ENCODE data around the gene TMCC3.
A peak's percentile ranks its signal among the peaks of the same experiment; 100 is the strongest.

TMCC3 gene

GRCh38 chr12:94575024-94575423 is 75.3 kb downstream of the TMCC3 start:
- WGBS (ENCODE audit: insufficient coverage, insufficient read length) = no CpG with 5 or more reads among the region's 2 CpGs
- H3K4me1 ChIP-seq (ENCODE audit: control insufficient read depth, insufficient read depth, low read length) = no peaks in the 10 kb centered on the region
- H3K36me3 ChIP-seq (ENCODE audit: control insufficient read depth, insufficient read depth, low read length) = no peaks in the 10 kb centered on the region
- no peak overlapping the region for H3K27ac ChIP-seq (ENCODE audit: low read length)
- DNase-seq (ENCODE audit: low read depth, low spot score) = no peak
- no peak overlapping the region for H3K4me3 ChIP-seq (ENCODE audit: low read length)
- no peaks in the 10 kb centered on the region for H3K27me3 ChIP-seq (ENCODE audit: control insufficient read depth, insufficient read depth, low read length)
- H3K9me3 ChIP-seq (ENCODE audit: control insufficient read depth, insufficient read depth, low read length) = no peaks in the 10 kb centered on the region

GRCh38 chr12:94571556-94571955 is 78.8 kb downstream of the TMCC3 start:
- Histone ChIP-seq H3K9me3 (ENCODE audit: control insufficient read depth, insufficient read depth, low read length) (no peaks in the 10 kb centered on the region), H3K27me3 (ENCODE audit: control insufficient read depth, insufficient read depth, low read length) (no peaks in the 10 kb centered on the region), H3K36me3 (ENCODE audit: control insufficient read depth, insufficient read depth, low read length) (no peaks in the 10 kb centered on the region), H3K4me3 (ENCODE audit: low read length) (no peak overlapping the region), H3K27ac (ENCODE audit: low read length) (no peak overlapping the region), H3K4me1 (ENCODE audit: control insufficient read depth, insufficient read depth, low read length) (no peaks in the 10 kb centered on the region)
- WGBS (ENCODE audit: insufficient coverage, insufficient read length) = no CpG with 5 or more reads among the region's 12 CpGs
- DNase-seq (ENCODE audit: low read depth, low spot score) = no peak

- WGBS (ENCODE audit: insufficient coverage, insufficient read length) = no CpG with 5 or more reads among the region's 7 CpGs
- H3K4me1 ChIP-seq (ENCODE audit: control insufficient read depth, insufficient read depth, low read length) = no peaks in the 10 kb centered on the region
- H3K4me3 ChIP-seq (ENCODE audit: low read length) = no peak overlapping the region
- no peaks in the 10 kb centered on the region for H3K9me3 ChIP-seq (ENCODE audit: control insufficient read depth, insufficient read depth, low read length)
- DNase-seq (ENCODE audit: low read depth, low spot score) = no peak
- no peak overlapping the region for H3K27ac ChIP-seq (ENCODE audit: low read length)
- H3K27me3 ChIP-seq (ENCODE audit: control insufficient read depth, insufficient read depth, low read length) = no peaks in the 10 kb centered on the region
- H3K36me3 ChIP-seq (ENCODE audit: control insufficient read depth, insufficient read depth, low read length) = no peaks in the 10 kb centered on the region
Observed at GRCh38 chr12:94570161-94570560, 80.2 kb downstream of the TMCC3 start.

GRCh38 chr12:94567761-94568160 is 82.6 kb downstream of the TMCC3 start:
- no peak for DNase-seq (ENCODE audit: low read depth, low spot score)
- Histone ChIP-seq H3K36me3 (ENCODE audit: control insufficient read depth, insufficient read depth, low read length) (no peaks in the 10 kb centered on the region), H3K4me3 (ENCODE audit: low read length) (no peak overlapping the region), H3K27me3 (ENCODE audit: control insufficient read depth, insufficient read depth, low read length) (no peaks in the 10 kb centered on the region), H3K27ac (ENCODE audit: low read length) (no peak overlapping the region), H3K9me3 (ENCODE audit: control insufficient read depth, insufficient read depth, low read length) (no peaks in the 10 kb centered on the region), H3K4me1 (ENCODE audit: control insufficient read depth, insufficient read depth, low read length) (no peaks in the 10 kb centered on the region)
- WGBS (ENCODE audit: insufficient coverage, insufficient read length) = no CpG with 5 or more reads among the region's 6 CpGs

GRCh38 chr12:94566345-94566744 is 84.0 kb downstream of the TMCC3 start:
- Histone ChIP-seq H3K27me3 (ENCODE audit: control insufficient read depth, insufficient read depth, low read length) (no peaks in the 10 kb centered on the region), H3K9me3 (ENCODE audit: control insufficient read depth, insufficient read depth, low read length) (no peaks in the 10 kb centered on the region), H3K36me3 (ENCODE audit: control insufficient read depth, insufficient read depth, low read length) (no peaks in the 10 kb centered on the region), H3K4me1 (ENCODE audit: control insufficient read depth, insufficient read depth, low read length) (no peaks in the 10 kb centered on the region), H3K27ac (ENCODE audit: low read length) (no peak overlapping the region), H3K4me3 (ENCODE audit: low read length) (no peak overlapping the region)
- DNase-seq (ENCODE audit: low read depth, low spot score) = no peak
- no CpG with 5 or more reads among the region's 8 CpGs for WGBS (ENCODE audit: insufficient coverage, insufficient read length)

- WGBS (ENCODE audit: insufficient coverage, insufficient read length) = no CpG with 5 or more reads among the region's 8 CpGs
Observed at GRCh38 chr12:94565683-94566082, 84.7 kb downstream of the TMCC3 start.

GRCh38 chr12:94563286-94563685 is 87.1 kb downstream of the TMCC3 start:
- Histone ChIP-seq H3K4me1 (ENCODE audit: control insufficient read depth, insufficient read depth, low read length) (no peaks in the 10 kb centered on the region), H3K9me3 (ENCODE audit: control insufficient read depth, insufficient read depth, low read length) (no peaks in the 10 kb centered on the region), H3K27ac (ENCODE audit: low read length) (no peak overlapping the region), H3K36me3 (ENCODE audit: control insufficient read depth, insufficient read depth, low read length) (no peaks in the 10 kb centered on the region), H3K4me3 (ENCODE audit: low read length) (no peak overlapping the region), H3K27me3 (ENCODE audit: control insufficient read depth, insufficient read depth, low read length) (no peaks in the 10 kb centered on the region)
- no peak for DNase-seq (ENCODE audit: low read depth, low spot score)
- WGBS (ENCODE audit: insufficient coverage, insufficient read length) = no CpG with 5 or more reads among the region's 5 CpGs

More at GRCh38 chr12:94565683-94566082, 84.7 kb downstream of the TMCC3 start:
- no peaks in the 10 kb centered on the region for H3K36me3 ChIP-seq (ENCODE audit: control insufficient read depth, insufficient read depth, low read length)
- no peak overlapping the region for H3K27ac ChIP-seq (ENCODE audit: low read length)
- no peaks in the 10 kb centered on the region for H3K4me1 ChIP-seq (ENCODE audit: control insufficient read depth, insufficient read depth, low read length)
- H3K4me3 ChIP-seq (ENCODE audit: low read length) = no peak overlapping the region
- DNase-seq (ENCODE audit: low read depth, low spot score) = no peak
- H3K9me3 ChIP-seq (ENCODE audit: control insufficient read depth, insufficient read depth, low read length) = no peaks in the 10 kb centered on the region
- no peaks in the 10 kb centered on the region for H3K27me3 ChIP-seq (ENCODE audit: control insufficient read depth, insufficient read depth, low read length)

- Histone ChIP-seq H3K36me3 (ENCODE audit: control insufficient read depth, insufficient read depth, low read length) (no peaks in the 10 kb centered on the region), H3K4me1 (ENCODE audit: control insufficient read depth, insufficient read depth, low read length) (no peaks in the 10 kb centered on the region), H3K9me3 (ENCODE audit: control insufficient read depth, insufficient read depth, low read length) (no peaks in the 10 kb centered on the region), H3K27me3 (ENCODE audit: control insufficient read depth, insufficient read depth, low read length) (no peaks in the 10 kb centered on the region), H3K27ac (ENCODE audit: low read length) (no peak overlapping the region), H3K4me3 (ENCODE audit: low read length) (no peak overlapping the region)
- no peak for DNase-seq (ENCODE audit: low read depth, low spot score)
- WGBS (ENCODE audit: insufficient coverage, insufficient read length) = no CpG with 5 or more reads among the region's 11 CpGs
Observed at GRCh38 chr12:94561943-94562411, 88.4 kb downstream of the TMCC3 start.

- Histone ChIP-seq H3K27me3 (ENCODE audit: control insufficient read depth, insufficient read depth, low read length) (no peaks in the 10 kb centered on the region), H3K4me3 (ENCODE audit: low read length) (no peak overlapping the region), H3K27ac (ENCODE audit: low read length) (no peak overlapping the region), H3K4me1 (ENCODE audit: control insufficient read depth, insufficient read depth, low read length) (no peaks in the 10 kb centered on the region), H3K36me3 (ENCODE audit: control insufficient read depth, insufficient read depth, low read length) (no peaks in the 10 kb centered on the region), H3K9me3 (ENCODE audit: control insufficient read depth, insufficient read depth, low read length) (no peaks in the 10 kb centered on the region)
- no CpG with 5 or more reads among the region's 17 CpGs for WGBS (ENCODE audit: insufficient coverage, insufficient read length)
- DNase-seq (ENCODE audit: low read depth, low spot score) = peak; percentile 35
Observed at GRCh38 chr12:94560431-94561221, 89.7 kb downstream of the TMCC3 start.

- H3K4me1 ChIP-seq (ENCODE audit: control insufficient read depth, insufficient read depth, low read length) = no peaks in the 10 kb centered on the region
- H3K9me3 ChIP-seq (ENCODE audit: control insufficient read depth, insufficient read depth, low read length) = no peaks in the 10 kb centered on the region
- H3K27me3 ChIP-seq (ENCODE audit: control insufficient read depth, insufficient read depth, low read length) = no peaks in the 10 kb centered on the region
- no CpG with 5 or more reads among the region's 2 CpGs for WGBS (ENCODE audit: insufficient coverage, insufficient read length)
- no peak overlapping the region for H3K4me3 ChIP-seq (ENCODE audit: low read length)
- H3K36me3 ChIP-seq (ENCODE audit: control insufficient read depth, insufficient read depth, low read length) = no peaks in the 10 kb centered on the region
- H3K27ac ChIP-seq (ENCODE audit: low read length) = no peak overlapping the region
- DNase-seq (ENCODE audit: low read depth, low spot score) = no peak
Observed at GRCh38 chr12:94558612-94559011, 91.7 kb downstream of the TMCC3 start.

GRCh38 chr12:94557746-94558295 is 92.5 kb downstream of the TMCC3 start:
- Histone ChIP-seq H3K27ac (ENCODE audit: low read length) (no peak overlapping the region), H3K9me3 (ENCODE audit: control insufficient read depth, insufficient read depth, low read length) (no peaks in the 10 kb centered on the region), H3K36me3 (ENCODE audit: control insufficient read depth, insufficient read depth, low read length) (no peaks in the 10 kb centered on the region), H3K4me3 (ENCODE audit: low read length) (no peak overlapping the region), H3K27me3 (ENCODE audit: control insufficient read depth, insufficient read depth, low read length) (no peaks in the 10 kb centered on the region), H3K4me1 (ENCODE audit: control insufficient read depth, insufficient read depth, low read length) (no peaks in the 10 kb centered on the region)
- DNase-seq (ENCODE audit: low read depth, low spot score) = no peak
- no CpG with 5 or more reads among the region's 1 CpG for WGBS (ENCODE audit: insufficient coverage, insufficient read length)
